ENCODE measurements around the gene PRKCH. TPM values are rescaled to one million over a fixed set of nuclear protein-coding genes. Genes with fewer than 3 reads are reported as not detected.

The PRKCH gene
- total RNA-seq, 1 donor from 2014 or later: 101 TPM

GRCh38 chr14:61574514-61574807 lies 253.1 kb downstream of the PRKCH start:
- no peak overlapping the region for H3K27ac Mint-ChIP-seq
- H3K9me3 Mint-ChIP-seq: no peaks in the 10 kb centered on the region
- peaks cover 40% of the 10 kb centered on the region for H3K4me1 Mint-ChIP-seq (ENCODE audit: low read depth)
- DNase-seq (ENCODE audit: low spot score): no peak
- intact Hi-C loops (cut with micrococcal nuclease): no loop called here
- H3K36me3 Mint-ChIP-seq (ENCODE audit: low read depth): no peaks in the 10 kb centered on the region
- H3K4me3 Mint-ChIP-seq (ENCODE audit: low read depth): no peak overlapping the region
- H3K27me3 Mint-ChIP-seq (ENCODE audit: low read depth): peaks cover 62% of the 10 kb centered on the region

GRCh38 chr14:61575126-61575525 lies 253.7 kb downstream of the PRKCH start:
- H3K27me3 Mint-ChIP-seq (ENCODE audit: low read depth): peaks cover 66% of the 10 kb centered on the region
- H3K4me3 Mint-ChIP-seq (ENCODE audit: low read depth): no peak overlapping the region
- no peaks in the 10 kb centered on the region for H3K36me3 Mint-ChIP-seq (ENCODE audit: low read depth)
- H3K4me1 Mint-ChIP-seq (ENCODE audit: low read depth): peaks cover 38% of the 10 kb centered on the region
- intact Hi-C loops (cut with micrococcal nuclease): loop anchor here (5.0 kb wide), 1 partner anchor 47 kb away; no protein-coding TSS in a partner anchor
- DNase-seq (ENCODE audit: low spot score): no peak
- H3K9me3 Mint-ChIP-seq: no peaks in the 10 kb centered on the region
- no peak overlapping the region for H3K27ac Mint-ChIP-seq

- no peak overlapping the region for H3K27ac Mint-ChIP-seq
- H3K27me3 Mint-ChIP-seq (ENCODE audit: low read depth): peaks cover 68% of the 10 kb centered on the region
- intact Hi-C loops (cut with micrococcal nuclease): loop anchor here (5.0 kb wide), 1 partner anchor 47 kb away; no protein-coding TSS in a partner anchor
- peaks cover 36% of the 10 kb centered on the region for H3K4me1 Mint-ChIP-seq (ENCODE audit: low read depth)
- no peaks in the 10 kb centered on the region for H3K9me3 Mint-ChIP-seq
- H3K36me3 Mint-ChIP-seq (ENCODE audit: low read depth): peaks cover 1% of the 10 kb centered on the region
- no peak overlapping the region for H3K4me3 Mint-ChIP-seq (ENCODE audit: low read depth)
- DNase-seq (ENCODE audit: low spot score): no peak
Measured at GRCh38 chr14:61575551-61576150, 254.3 kb downstream of the PRKCH start.

DNA sequence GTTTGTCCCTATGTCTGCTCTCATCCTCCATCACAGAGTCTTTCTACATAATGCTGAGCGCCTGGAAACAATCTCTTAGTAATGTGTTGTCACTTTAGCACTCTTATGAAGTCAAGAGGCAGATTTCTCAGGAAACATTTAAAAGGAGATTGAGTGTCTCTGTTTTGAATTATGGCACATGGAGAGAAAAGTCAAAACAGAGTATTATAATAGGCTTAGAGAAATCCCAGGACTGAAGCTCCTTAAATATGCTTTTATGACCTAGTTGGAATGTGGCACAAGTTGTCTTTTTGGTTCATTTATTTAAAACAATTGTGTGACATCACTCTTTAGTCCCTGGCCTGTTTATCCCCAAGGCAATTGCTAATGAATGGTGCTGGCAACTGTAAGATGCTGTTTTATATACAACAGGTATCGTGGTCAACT lies 256.1 kb downstream of the PRKCH start:
- H3K27ac Mint-ChIP-seq: no peak overlapping the region
- H3K4me3 Mint-ChIP-seq (ENCODE audit: low read depth): no peak overlapping the region
- H3K9me3 Mint-ChIP-seq: no peaks in the 10 kb centered on the region
- intact Hi-C loops (cut with micrococcal nuclease): loop anchor here (5.0 kb wide), 1 partner anchor 45 kb away; no protein-coding TSS in a partner anchor
- H3K4me1 Mint-ChIP-seq (ENCODE audit: low read depth): peaks cover 37% of the 10 kb centered on the region
- H3K36me3 Mint-ChIP-seq (ENCODE audit: low read depth): peaks cover 10% of the 10 kb centered on the region
- no peak for DNase-seq (ENCODE audit: low spot score)
- H3K27me3 Mint-ChIP-seq (ENCODE audit: low read depth): peaks cover 69% of the 10 kb centered on the region

- no peak for DNase-seq (ENCODE audit: low spot score)
- H3K4me3 Mint-ChIP-seq (ENCODE audit: low read depth): no peak overlapping the region
- intact Hi-C loops (cut with micrococcal nuclease): loop anchor here (1.0 to 5.0 kb wide), 4 partner anchors 16 to 106 kb away; no protein-coding TSS in a partner anchor
- no peak overlapping the region for H3K27ac Mint-ChIP-seq
- H3K27me3 Mint-ChIP-seq (ENCODE audit: low read depth): peaks cover 74% of the 10 kb centered on the region
- H3K36me3 Mint-ChIP-seq (ENCODE audit: low read depth): peaks cover 10% of the 10 kb centered on the region
- no peaks in the 10 kb centered on the region for H3K9me3 Mint-ChIP-seq
- peaks cover 37% of the 10 kb centered on the region for H3K4me1 Mint-ChIP-seq (ENCODE audit: low read depth)
Measured at GRCh38 chr14:61578745-61579144, 257.4 kb downstream of the PRKCH start.

GRCh38 chr14:61581340-61581739 lies 260.0 kb downstream of the PRKCH start:
- peaks cover 71% of the 10 kb centered on the region for H3K27me3 Mint-ChIP-seq (ENCODE audit: low read depth)
- peaks cover 10% of the 10 kb centered on the region for H3K36me3 Mint-ChIP-seq (ENCODE audit: low read depth)
- H3K4me3 Mint-ChIP-seq (ENCODE audit: low read depth): no peak overlapping the region
- H3K9me3 Mint-ChIP-seq: no peaks in the 10 kb centered on the region
- H3K27ac Mint-ChIP-seq: no peak overlapping the region
- peaks cover 45% of the 10 kb centered on the region for H3K4me1 Mint-ChIP-seq (ENCODE audit: low read depth)
- intact Hi-C loops (cut with micrococcal nuclease): no loop called here
- DNase-seq (ENCODE audit: low spot score): no peak

GRCh38 chr14:61581955-61582615 lies 260.7 kb downstream of the PRKCH start:
- no peak for DNase-seq (ENCODE audit: low spot score)
- H3K27ac Mint-ChIP-seq: no peak overlapping the region
- intact Hi-C loops (cut with micrococcal nuclease): no loop called here
- H3K4me1 Mint-ChIP-seq (ENCODE audit: low read depth): peaks cover 44% of the 10 kb centered on the region
- H3K4me3 Mint-ChIP-seq (ENCODE audit: low read depth): no peak overlapping the region
- H3K27me3 Mint-ChIP-seq (ENCODE audit: low read depth): peaks cover 69% of the 10 kb centered on the region
- no peaks in the 10 kb centered on the region for H3K9me3 Mint-ChIP-seq
- H3K36me3 Mint-ChIP-seq (ENCODE audit: low read depth): peaks cover 10% of the 10 kb centered on the region

DNA sequence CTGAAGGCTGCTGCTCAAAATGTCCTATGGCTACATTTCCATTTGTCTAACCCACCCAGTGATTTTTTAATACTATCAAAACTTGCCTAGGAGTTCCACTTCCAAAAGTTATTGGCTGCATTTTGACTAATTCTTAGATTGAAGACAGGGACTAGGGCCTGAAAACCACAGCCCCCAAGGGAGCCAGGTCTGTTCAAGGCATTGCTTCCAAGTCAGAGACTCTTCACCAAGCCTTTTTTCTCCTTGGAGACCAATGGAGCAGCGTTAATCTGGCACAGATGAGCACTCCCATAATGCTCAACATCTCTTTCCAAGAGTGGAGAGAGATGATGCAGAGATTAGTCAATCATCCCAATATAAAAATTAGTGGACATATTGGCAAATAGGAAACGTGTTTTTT lies 261.4 kb downstream of the PRKCH start:
- Mint-ChIP-seq H3K4me3 (ENCODE audit: low read depth) (no peak overlapping the region), H3K27ac (no peak overlapping the region), H3K9me3 (no peaks in the 10 kb centered on the region), H3K36me3 (ENCODE audit: low read depth) (peaks cover 10% of the 10 kb centered on the region), H3K4me1 (ENCODE audit: low read depth) (peaks cover 38% of the 10 kb centered on the region), H3K27me3 (ENCODE audit: low read depth) (peaks cover 70% of the 10 kb centered on the region)
- intact Hi-C loops (cut with micrococcal nuclease): no loop called here
- DNase-seq (ENCODE audit: low spot score): no peak

DNA sequence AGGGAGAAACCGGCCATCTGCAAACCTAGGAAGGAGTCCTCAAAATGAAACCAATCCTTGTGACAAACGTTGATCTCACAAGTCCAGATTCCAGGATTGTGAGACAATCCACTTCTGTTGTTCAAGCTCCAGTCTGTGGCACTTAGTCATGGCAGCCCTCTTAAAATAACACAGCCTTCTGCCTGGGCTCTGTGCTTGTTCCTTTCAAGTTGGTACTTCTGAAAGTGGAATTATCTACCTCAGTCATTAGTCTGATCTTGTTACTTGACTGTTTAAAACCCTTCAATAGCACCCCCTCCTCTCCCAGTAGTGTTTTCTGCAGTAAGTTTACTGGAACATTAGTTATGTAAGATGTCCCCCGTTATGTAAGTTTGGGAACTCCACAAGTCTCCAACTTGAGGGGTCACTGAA lies 263.0 kb downstream of the PRKCH start:
- DNase-seq (ENCODE audit: low spot score): no peak
- intact Hi-C loops (cut with micrococcal nuclease): no loop called here
- Mint-ChIP-seq H3K36me3 (ENCODE audit: low read depth) (peaks cover 10% of the 10 kb centered on the region), H3K4me3 (ENCODE audit: low read depth) (no peak overlapping the region), H3K27me3 (ENCODE audit: low read depth) (peaks cover 75% of the 10 kb centered on the region), H3K9me3 (no peaks in the 10 kb centered on the region), H3K4me1 (ENCODE audit: low read depth) (peaks cover 24% of the 10 kb centered on the region), H3K27ac (no peak overlapping the region)

- Mint-ChIP-seq H3K4me3 (ENCODE audit: low read depth) (no peak overlapping the region), H3K9me3 (no peaks in the 10 kb centered on the region), H3K27ac (no peak overlapping the region), H3K4me1 (ENCODE audit: low read depth) (peaks cover 23% of the 10 kb centered on the region), H3K36me3 (ENCODE audit: low read depth) (peaks cover 8% of the 10 kb centered on the region), H3K27me3 (ENCODE audit: low read depth) (peaks cover 67% of the 10 kb centered on the region)
- no peak for DNase-seq (ENCODE audit: low spot score)
- intact Hi-C loops (cut with micrococcal nuclease): no loop called here
Measured at GRCh38 chr14:61585598-61586543, 264.5 kb downstream of the PRKCH start.

DNA sequence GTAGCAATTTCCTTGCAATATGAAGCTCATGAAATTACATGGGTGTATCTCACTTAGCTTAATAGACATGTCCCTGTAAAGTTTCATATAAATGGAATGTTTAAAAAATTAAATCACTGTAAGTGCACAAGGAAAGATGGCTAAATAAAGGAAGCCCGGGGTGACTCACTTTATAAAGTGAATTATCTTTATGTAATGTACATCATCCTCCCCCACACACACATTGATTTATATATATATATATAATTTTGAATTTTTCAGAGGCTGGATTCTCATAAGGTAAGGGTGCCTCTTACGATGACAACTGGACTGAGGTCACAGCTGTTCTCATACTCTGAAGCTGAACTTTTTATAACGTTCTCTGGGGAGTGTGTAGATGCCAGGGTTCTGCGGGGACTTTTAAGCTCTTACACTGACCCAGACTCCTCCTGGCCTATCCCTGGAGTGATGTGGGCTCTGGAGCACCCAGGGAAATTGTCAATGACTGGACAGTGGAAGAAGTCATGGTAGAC lies 265.2 kb downstream of the PRKCH start:
- no peaks in the 10 kb centered on the region for H3K9me3 Mint-ChIP-seq

GRCh38 chr14:61587081-61587713 lies 265.8 kb downstream of the PRKCH start:
- peaks cover under 1% of the 10 kb centered on the region for H3K36me3 Mint-ChIP-seq (ENCODE audit: low read depth)
- no peak overlapping the region for H3K4me3 Mint-ChIP-seq (ENCODE audit: low read depth)
- H3K9me3 Mint-ChIP-seq: peaks cover under 1% of the 10 kb centered on the region
- peaks cover 54% of the 10 kb centered on the region for H3K27me3 Mint-ChIP-seq (ENCODE audit: low read depth)
- intact Hi-C loops (cut with micrococcal nuclease): no loop called here
- H3K27ac Mint-ChIP-seq: no peak overlapping the region
- H3K4me1 Mint-ChIP-seq (ENCODE audit: low read depth): peaks cover 16% of the 10 kb centered on the region
- DNase-seq (ENCODE audit: low spot score): no peak

More for the DNA sequence above, 265.2 kb downstream of the PRKCH start:
- peaks cover 60% of the 10 kb centered on the region for H3K27me3 Mint-ChIP-seq (ENCODE audit: low read depth)
- H3K36me3 Mint-ChIP-seq (ENCODE audit: low read depth): peaks cover 5% of the 10 kb centered on the region
- no peak for DNase-seq (ENCODE audit: low spot score)
- H3K27ac Mint-ChIP-seq: no peak overlapping the region
- intact Hi-C loops (cut with micrococcal nuclease): no loop called here
- H3K4me3 Mint-ChIP-seq (ENCODE audit: low read depth): no peak overlapping the region
- peaks cover 21% of the 10 kb centered on the region for H3K4me1 Mint-ChIP-seq (ENCODE audit: low read depth)
